Erythroblast (primary cell): ENCODE results near the gene RAB11FIP4.

Experiments
- GATA1 ChIP-seq: IDR thresholded peaks from 2 replicates; pipeline ENCODE4 v1.6.1; 2011; ENCODE audit warnings: low read depth, mild to moderate bottlenecking, control low read depth, low read length, moderate library complexity
- POLR2A ChIP-seq: IDR thresholded peaks from 2 replicates; pipeline ENCODE4 v1.6.1; 2011; ENCODE audit warnings: mild to moderate bottlenecking, low read length

- no peak for TF ChIP-seq POLR2A
- no peak for TF ChIP-seq GATA1
Observed at GRCh38 chr17:31416503-31416923, 25.0 kb downstream of the RAB11FIP4 start.
